Dermis blood vessel endothelial cell (primary cell): Measurements from ENCODE around the gene CCL23. TPM values are rescaled to one million over a fixed set of nuclear protein-coding genes. Genes with fewer than 3 reads are reported as not detected.

ENCODE experiments used
- DNase-seq: peaks from one replicate; pipeline ENCODE4 v3.0.0; 2010
- total RNA-seq: library from RNA; depleted of rRNA; stranded (reverse); fragments of >200 nt; gene quantifications from 2 replicates; pipeline ENCODE4 v1.2.3, GENCODE V29; 2014

CCL23 gene
- total RNA-seq, 1 donor from 2014 or later, result 2.2 TPM

GRCh38 chr17:35968520-35969054, 49.2 kb downstream of the CCL23 start:
- DNase-seq, result no peak

GRCh38 chr17:35965272-35965671, 52.5 kb downstream of the CCL23 start:
- DNase-seq, result no peak

- DNase-seq, result no peak
These were observed 54.1 kb downstream of the CCL23 start for GRCh38 chr17:35963663-35964062.

Other genes starting within 250 kb of the CCL23 start
- 14.1 and 38.1 TPM in 2 replicates for gene MMP28, start 222.3 kb downstream of the CCL23 start, total RNA-seq
- 68.1 and 115 TPM in 2 replicates for gene TAF15, start 208.5 kb downstream of the CCL23 start, total RNA-seq
- not detected in 2 replicates for gene HEATR9, start 149.1 kb downstream of the CCL23 start, total RNA-seq
- gene CCL5, start 137.6 kb downstream of the CCL23 start, total RNA-seq, result 0.17 TPM in 1 of 2 replicates, not detected in the other
- 0.47 and 1.0 TPM in 2 replicates for gene RDM1, start 87.2 kb downstream of the CCL23 start, total RNA-seq
- gene LYZL6, start 74.3 kb downstream of the CCL23 start, total RNA-seq, result not detected in 2 replicates
- gene CCL16, start 36.5 kb downstream of the CCL23 start, total RNA-seq, result 0.37 and 0.68 TPM in 2 replicates
- 14.2 and 24.2 TPM in 2 replicates for gene CCL14, start 31.2 kb downstream of the CCL23 start, total RNA-seq
- gene CCL15, start 16.4 kb downstream of the CCL23 start, total RNA-seq, result not detected in 2 replicates
- not detected in 2 replicates for gene CCL18, start 46.3 kb upstream of the CCL23 start, total RNA-seq
- gene CCL3, start 72.2 kb upstream of the CCL23 start, total RNA-seq, result not detected in 2 replicates
- not detected in 2 replicates for gene CCL4, start 85.9 kb upstream of the CCL23 start, total RNA-seq
- gene TBC1D3B, start 158.7 kb upstream of the CCL23 start, total RNA-seq, result 0.85 and 1.6 TPM in 2 replicates
- not detected in 2 replicates for gene CCL3L1, start 178.8 kb upstream of the CCL23 start, total RNA-seq
- gene CCL4L2, start 193.1 kb upstream of the CCL23 start, total RNA-seq, result not detected in 2 replicates
- gene TBC1D3I, start 246.6 kb upstream of the CCL23 start, total RNA-seq, result 0.05 and 0.17 TPM in 2 replicates